Measurements from ENCODE around the gene SF3A2. TPM values are rescaled to one million over a fixed set of nuclear protein-coding genes. Genes with fewer than 3 reads are reported as not detected.

Gene SF3A2
- total and polyA plus RNA-seq, 12 donors = 3.9 to 110 (median 28.2) TPM

DNA sequence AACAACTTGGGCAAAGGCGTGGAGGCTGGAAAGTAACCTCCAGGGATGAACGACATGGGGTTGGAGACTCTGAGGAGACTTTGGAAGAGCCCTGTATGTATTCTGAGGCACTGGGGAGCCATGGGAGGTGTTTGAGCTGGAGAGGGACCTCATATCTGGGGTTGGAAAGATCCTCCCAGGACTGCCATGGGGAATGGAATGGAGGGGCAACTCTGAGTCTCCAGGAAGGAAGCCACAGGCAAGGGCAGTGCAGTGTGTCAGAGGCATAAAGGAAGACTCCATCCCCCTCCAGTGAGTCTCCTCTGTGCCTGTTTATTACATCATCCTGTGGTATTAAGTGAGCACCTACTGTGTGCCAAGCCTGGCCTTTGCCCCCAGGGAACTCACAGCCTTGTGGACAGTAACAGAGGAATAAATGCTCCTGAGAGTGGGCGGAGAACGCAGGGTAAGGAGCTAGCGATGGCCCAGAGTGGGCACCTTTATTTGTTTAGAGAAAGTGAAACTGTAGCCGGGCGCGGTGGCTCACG is 37.6 kb downstream of the SF3A2 start:
- no peaks in the 10 kb centered on the region for H3K9me3 ChIP-seq (replicated peaks in 1 of 3)
- no peak for DNase-seq
- H3K4me3 ChIP-seq = no peak overlapping the region
- peaks cover 31 to 50% of the 10 kb centered on the region in 2 donors for H3K4me1 ChIP-seq (replicated peaks in 1 of 2)
- no peaks in the 10 kb centered on the region for H3K27me3 ChIP-seq
- 76 to 86% (median 83%) methylated on average over 9 of the region's 9 CpGs for WGBS, 4 donors
- TF ChIP-seq POLR2A (IDR thresholded peaks at IDR 0.05) = no peak
- no peak for TF ChIP-seq CTCF (IDR thresholded peaks at IDR 0.05)
- H3K36me3 ChIP-seq (replicated peaks in 1 of 2) = peaks cover 0 to 24% of the 10 kb centered on the region in 2 donors
- peak overlapping the region in 2 of 5 donors; percentile 85 to 100 for H3K27ac ChIP-seq
- intact Hi-C loops (cut with DNase I) = loop anchor here (5.0 kb wide), 2 partner anchors 37 to 117 kb away; partner anchors contain the start of genes PLEKHJ1 (in 1 of the 2) and SF3A2 (in 1 of the 2)

GRCh38 chr19:2274931-2275535 is 38.4 kb downstream of the SF3A2 start:
- no peak overlapping the region for H3K4me3 ChIP-seq
- H3K36me3 ChIP-seq (replicated peaks in 1 of 2) = peaks cover 0 to 24% of the 10 kb centered on the region in 2 donors
- peak; percentile 41 to 79 (median 72) for TF ChIP-seq CTCF (IDR thresholded peaks at IDR 0.05)
- no peak for TF ChIP-seq POLR2A (IDR thresholded peaks at IDR 0.05)
- H3K27me3 ChIP-seq = no peaks in the 10 kb centered on the region
- H3K4me1 ChIP-seq (replicated peaks in 1 of 2) = peaks cover 31 to 50% of the 10 kb centered on the region in 2 donors
- intact Hi-C loops (cut with DNase I) = loop anchor here (5.0 kb wide), 3 partner anchors 38 to 118 kb away; partner anchors contain the start of genes PLEKHJ1 (in 1 of the 2) and SF3A2 (in 1 of the 2)
- peak; percentile 78 to 90 (median 83) for DNase-seq
- WGBS, 4 donors = 33 to 48% (median 39%) methylated on average over 9 to 16 of the region's 16 CpGs
- H3K9me3 ChIP-seq (replicated peaks in 1 of 3) = no peaks in the 10 kb centered on the region
- peak overlapping the region in 3 of 5 donors; percentile 43 to 74 (median 49) for H3K27ac ChIP-seq

GRCh38 chr19:2275588-2276428 is 39.2 kb downstream of the SF3A2 start:
- H3K4me1 ChIP-seq (replicated peaks in 1 of 2) = peaks cover 31 to 50% of the 10 kb centered on the region in 2 donors
- no peaks in the 10 kb centered on the region for H3K9me3 ChIP-seq (replicated peaks in 1 of 3)
- peaks cover 0 to 24% of the 10 kb centered on the region in 2 donors for H3K36me3 ChIP-seq (replicated peaks in 1 of 2)
- no peak for TF ChIP-seq CTCF (IDR thresholded peaks at IDR 0.05)
- no peak for TF ChIP-seq POLR2A (IDR thresholded peaks at IDR 0.05)
- DNase-seq = peak in 4 of 7 donors; percentile 27 to 51 (median 42)
- intact Hi-C loops (cut with DNase I) = loop anchor here in 1 of 2 donors (5.0 kb wide), 1 partner anchor 116 kb away; no protein-coding TSS in a partner anchor
- H3K27me3 ChIP-seq = no peaks in the 10 kb centered on the region
- H3K4me3 ChIP-seq = no peak overlapping the region
- peak overlapping the region in 3 of 5 donors; percentile 43 to 74 (median 49) for H3K27ac ChIP-seq
- 52 to 73% (median 60%) methylated on average over 1 to 74 of the region's 74 CpGs for WGBS, 4 donors
